K562 (cell line): ENCODE results near the gene ZNF613. TPM values are rescaled to one million over a fixed set of nuclear protein-coding genes. Genes with fewer than 3 reads are reported as not detected.
"Not testable (repeated sequence)": the region's sequence is repeated elsewhere in the genome, so short reads cannot be mapped to it uniquely, and the experiment has no call there.

Experiments used
- CBFA2T2 ChIP-seq: fragments of 450-650 bp; conservative IDR thresholded peaks from 2 replicates; pipeline ENCODE4 v1.6.1; 2017; ENCODE audit warnings: mild to moderate bottlenecking
- CREB3 ChIP-seq: fragments of 450-650 bp; conservative IDR thresholded peaks from 2 replicates; pipeline ENCODE4 v1.6.1; 2016; ENCODE audit warnings: missing genetic modification characterization, low read depth, mild to moderate bottlenecking, missing compliant biosample characterization, moderate library complexity
- CXXC5 ChIP-seq: fragments of 250-450 bp; sonication (Bioruptor Pico); IDR thresholded peaks from 2 replicates; pipeline ENCODE4 v1.8.0; 2022; ENCODE audit warnings: inconsistent platforms, mild to moderate bottlenecking, moderate library complexity
- EP300 ChIP-seq: IDR thresholded peaks from 2 replicates; pipeline ENCODE4 v1.6.1; 2012; ENCODE audit warnings: low read length, improper control_type of control experiment
- ESRRA ChIP-seq: fragments of 450-650 bp; IDR thresholded peaks from 2 replicates; pipeline ENCODE4 v1.6.1; 2014; ENCODE audit warnings: low read depth, mild to moderate bottlenecking, moderate library complexity, borderline replicate concordance
- HDAC3 ChIP-seq: fragments of 450-650 bp; IDR thresholded peaks from 2 replicates; pipeline ENCODE4 v1.6.1; 2018; ENCODE audit warnings: borderline replicate concordance, mild to moderate bottlenecking, moderate library complexity; ENCODE audit not compliant: partially characterized antibody
- MEIS2 ChIP-seq: fragments of 450-650 bp; IDR thresholded peaks from 2 replicates; pipeline ENCODE4 v1.6.1; 2014; ENCODE audit warnings: mild to moderate bottlenecking; ENCODE audit not compliant: partially characterized antibody
- MNT ChIP-seq, 2 experiments: fragments of 450-650 bp; conservative IDR thresholded peaks; 2 replicates each; pipeline ENCODE4 v1.6.1; 2017; ENCODE audit warnings: mild to moderate bottlenecking in 2 of 2, moderate library complexity in 2 of 2
- NR2C1 ChIP-seq, 2 experiments: fragments of 450-650 bp; IDR thresholded peaks; 2 replicates each; pipeline ENCODE4 v1.6.1; 2017; ENCODE audit warnings: mild to moderate bottlenecking in 2 of 2, antibody characterized with exemption in 1 of 2, inconsistent platforms in 1 of 2, missing compliant biosample characterization in 1 of 2, missing genetic modification characterization in 1 of 2
- SOX6 ChIP-seq: fragments of 450-650 bp; IDR thresholded peaks from 2 replicates; pipeline ENCODE4 v1.6.1; 2014; ENCODE audit warnings: mild to moderate bottlenecking
- TBL1XR1 ChIP-seq, 2 experiments: IDR thresholded peaks; 2 replicates each; pipeline ENCODE4 v1.6.1; 2012; ENCODE audit warnings: improper control_type of control experiment in 2 of 2, low read length in 2 of 2, mild to moderate bottlenecking in 1 of 2
- ZFX ChIP-seq: sonication (generic); formaldehyde crosslinking; IDR thresholded peaks from 2 replicates; pipeline ENCODE4 v1.8.0; 2022; ENCODE audit warnings: mild to moderate bottlenecking, missing genetic modification reagents, moderate library complexity
- polyA plus RNA-seq, 8 experiments: library from polyadenylated mRNA; depleted of rRNA in 4 of 8; stranded (reverse) in 5 of 8; unstranded in 3 of 8; fragments of >200 nt; fragmentation: Nextera tagmentation in 2 of 8; fragmentation: Illumina TruSeq in 1 of 8; extraction: Ambion mirVana in 2 of 8; extraction: Trizol in 1 of 8; gene quantifications; 2 replicates each; pipeline versions ENCODE4 v1.2.1 to v1.2.3, GENCODE V29; 2011 to 2014; ENCODE audit warnings: inconsistent platforms in 1 of 8, missing spikeins in 1 of 8
- total RNA-seq, 7 experiments: library from RNA; depleted of rRNA in 6 of 7; stranded (reverse); fragments of >200 nt in 6 of 7; fragmentation: Illumina TruSeq in 2 of 7; extraction: Trizol in 2 of 7; gene quantifications; 2 replicates each; pipeline versions ENCODE4 v1.2.1 to v1.2.3, GENCODE V29; 2011 to 2021; ENCODE audit warnings: low replicate concordance in 1 of 7
- TF ChIP-seq, protein P1 (sequence below): fragments of 450-650 bp; IDR thresholded peaks from 2 replicates; pipeline ENCODE4 v1.6.1; 2018; ENCODE audit not compliant: partially characterized antibody
- TF ChIP-seq, protein P2 (sequence below), 3 experiments: fragments of 200-800 bp in 1 of 3; sonication (Bioruptor generic) in 1 of 3; sonication (generic) in 1 of 3; formaldehyde crosslinking in 1 of 3; IDR thresholded peaks; 2 replicates each; pipeline versions ENCODE4 v1.6.1 to v1.8.0; 2016 to 2022; ENCODE audit warnings: mild to moderate bottlenecking in 2 of 3, missing compliant biosample characterization in 2 of 3, missing genetic modification characterization in 2 of 3, missing genetic modification reagents in 1 of 3
- TF ChIP-seq, protein P3 (sequence below): fragments of 200-800 bp; sonication (Bioruptor generic); IDR thresholded peaks from 2 replicates; pipeline ENCODE4 v1.6.1; 2017; ENCODE audit warnings: missing genetic modification characterization, missing compliant biosample characterization

Gene ZNF613
- total and polyA plus RNA-seq, 9 of the 15 experiments (the other 6 are each of a cell fraction or from before 2014, with no cell fraction given), result 2.1 to 4.5 (median 2.7) TPM

GRCh38 chr19:51960621-51961233 lies 33.5 kb downstream of the ZNF613 start (continued):
- 0 out of 2 replicates have a peak, but pooled peaks have one; percentile 45 for TF ChIP-seq ESRRA
- TF ChIP-seq MNT (conservative IDR thresholded peaks at IDR 0.05), result peak in 1 of 2 experiments; percentile 18; a peak in 1 of 4 replicates
- TF ChIP-seq TBL1XR1 (IDR thresholded peaks at IDR 0.05; ENCODE audit: low read length in 2 of 2), result peak in 1 of 2 experiments; percentile 50; a peak in 1 of 4 replicates
- TF ChIP-seq, protein P1, sequence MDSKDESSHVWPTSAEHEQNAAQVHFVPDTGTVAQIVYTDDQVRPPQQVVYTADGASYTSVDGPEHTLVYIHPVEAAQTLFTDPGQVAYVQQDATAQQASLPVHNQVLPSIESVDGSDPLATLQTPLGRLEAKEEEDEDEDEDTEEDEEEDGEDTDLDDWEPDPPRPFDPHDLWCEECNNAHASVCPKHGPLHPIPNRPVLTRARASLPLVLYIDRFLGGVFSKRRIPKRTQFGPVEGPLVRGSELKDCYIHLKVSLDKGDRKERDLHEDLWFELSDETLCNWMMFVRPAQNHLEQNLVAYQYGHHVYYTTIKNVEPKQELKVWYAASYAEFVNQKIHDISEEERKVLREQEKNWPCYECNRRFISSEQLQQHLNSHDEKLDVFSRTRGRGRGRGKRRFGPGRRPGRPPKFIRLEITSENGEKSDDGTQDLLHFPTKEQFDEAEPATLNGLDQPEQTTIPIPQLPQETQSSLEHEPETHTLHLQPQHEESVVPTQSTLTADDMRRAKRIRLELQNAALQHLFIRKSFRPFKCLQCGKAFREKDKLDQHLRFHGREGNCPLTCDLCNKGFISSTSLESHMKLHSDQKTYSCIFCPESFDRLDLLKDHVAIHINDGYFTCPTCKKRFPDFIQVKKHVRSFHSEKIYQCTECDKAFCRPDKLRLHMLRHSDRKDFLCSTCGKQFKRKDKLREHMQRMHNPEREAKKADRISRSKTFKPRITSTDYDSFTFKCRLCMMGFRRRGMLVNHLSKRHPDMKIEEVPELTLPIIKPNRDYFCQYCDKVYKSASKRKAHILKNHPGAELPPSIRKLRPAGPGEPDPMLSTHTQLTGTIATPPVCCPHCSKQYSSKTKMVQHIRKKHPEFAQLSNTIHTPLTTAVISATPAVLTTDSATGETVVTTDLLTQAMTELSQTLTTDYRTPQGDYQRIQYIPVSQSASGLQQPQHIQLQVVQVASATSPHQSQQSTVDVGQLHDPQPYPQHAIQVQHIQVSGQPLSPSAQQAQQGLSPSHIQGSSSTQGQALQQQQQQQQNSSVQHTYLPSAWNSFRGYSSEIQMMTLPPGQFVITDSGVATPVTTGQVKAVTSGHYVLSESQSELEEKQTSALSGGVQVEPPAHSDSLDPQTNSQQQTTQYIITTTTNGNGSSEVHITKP, result peak; percentile 63
- TF ChIP-seq CREB3, result 0 out of 2 replicates have a peak, but pooled peaks have one; percentile 37
- TF ChIP-seq, protein P2, sequence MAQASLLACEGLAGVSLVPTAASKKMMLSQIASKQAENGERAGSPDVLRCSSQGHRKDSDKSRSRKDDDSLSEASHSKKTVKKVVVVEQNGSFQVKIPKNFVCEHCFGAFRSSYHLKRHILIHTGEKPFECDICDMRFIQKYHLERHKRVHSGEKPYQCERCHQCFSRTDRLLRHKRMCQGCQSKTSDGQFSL (CRISPR knock-in tag; IDR thresholded peaks at IDR 0.05), result not testable (repeated sequence)
- TF ChIP-seq, protein P2 (tag; IDR thresholded peaks at IDR 0.05), result 0 out of 4 replicates have a peak, but pooled peaks of 1 of the 2 experiments have one; percentile 60
- peak; percentile 72 for TF ChIP-seq CBFA2T2
- peak; percentile 59 for TF ChIP-seq CXXC5
- TF ChIP-seq SOX6, result peak; percentile 45; the same call in 1 of the 2 replicates
- not testable (repeated sequence) for TF ChIP-seq NR2C1 (IDR thresholded peaks at IDR 0.05)
- peak; percentile 48; the same call in 1 of the 2 replicates for TF ChIP-seq NR2C1 (tag; IDR thresholded peaks at IDR 0.05)
- TF ChIP-seq EP300, result peak; percentile 53
- TF ChIP-seq MEIS2, result peak; percentile 74
- TF ChIP-seq, protein P3, sequence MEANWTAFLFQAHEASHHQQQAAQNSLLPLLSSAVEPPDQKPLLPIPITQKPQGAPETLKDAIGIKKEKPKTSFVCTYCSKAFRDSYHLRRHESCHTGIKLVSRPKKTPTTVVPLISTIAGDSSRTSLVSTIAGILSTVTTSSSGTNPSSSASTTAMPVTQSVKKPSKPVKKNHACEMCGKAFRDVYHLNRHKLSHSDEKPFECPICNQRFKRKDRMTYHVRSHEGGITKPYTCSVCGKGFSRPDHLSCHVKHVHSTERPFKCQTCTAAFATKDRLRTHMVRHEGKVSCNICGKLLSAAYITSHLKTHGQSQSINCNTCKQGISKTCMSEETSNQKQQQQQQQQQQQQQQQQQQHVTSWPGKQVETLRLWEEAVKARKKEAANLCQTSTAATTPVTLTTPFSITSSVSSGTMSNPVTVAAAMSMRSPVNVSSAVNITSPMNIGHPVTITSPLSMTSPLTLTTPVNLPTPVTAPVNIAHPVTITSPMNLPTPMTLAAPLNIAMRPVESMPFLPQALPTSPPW (CRISPR knock-in tag), result peak; percentile 39
- TF ChIP-seq ZFX (CRISPR knock-in tag), result peak; percentile 64
- peak; percentile 44 for TF ChIP-seq HDAC3
